Mesothelial cell of epicardium (in vitro differentiated cells): ENCODE measurements around the gene MAGI1. TPM values are rescaled to one million over a fixed set of nuclear protein-coding genes. Genes with fewer than 3 reads are reported as not detected.

Experiments used
- DNase-seq, 2 experiments: peaks; one replicate each; pipeline ENCODE4 v3.0.0; 2021; ENCODE audit warnings: low spot score in 2 of 2; ENCODE audit not compliant: unreplicated experiment in 2 of 2
- H3K27ac Mint-ChIP-seq: 2 replicates; pipeline ENCODE4 v1.8.0; 2021; ENCODE audit warnings: mixed read lengths
- H3K27me3 Mint-ChIP-seq: 2 replicates; pipeline ENCODE4 v1.8.0; 2021; ENCODE audit warnings: low read depth, mixed read lengths
- H3K36me3 Mint-ChIP-seq: 2 replicates; pipeline ENCODE4 v1.8.0; 2021; ENCODE audit warnings: mixed read lengths
- H3K4me1 Mint-ChIP-seq: 2 replicates; pipeline ENCODE4 v1.8.0; 2021; ENCODE audit warnings: mixed read lengths
- H3K4me3 Mint-ChIP-seq: 2 replicates; pipeline ENCODE4 v1.8.0; 2021; ENCODE audit warnings: mild to moderate bottlenecking, moderate library complexity, mixed read lengths
- H3K9me3 Mint-ChIP-seq: 2 replicates; pipeline ENCODE4 v1.8.0; 2021; ENCODE audit warnings: mixed read lengths
- total RNA-seq: library from RNA; stranded (reverse); gene quantifications from 3 replicates; pipeline ENCODE4 v1.2.1, GENCODE V29; 2021
- TF ChIP-seq, protein P1 (sequence below): fragments of 200-600 bp; sonication (generic); IDR thresholded peaks from one replicate; pipeline ENCODE4 v1.5.0; 2021; ENCODE audit warnings: antibody characterized with exemption; ENCODE audit not compliant: unreplicated experiment

The MAGI1 gene
- total RNA-seq, 1 donor from 2014 or later: 65.6 TPM

DNA sequence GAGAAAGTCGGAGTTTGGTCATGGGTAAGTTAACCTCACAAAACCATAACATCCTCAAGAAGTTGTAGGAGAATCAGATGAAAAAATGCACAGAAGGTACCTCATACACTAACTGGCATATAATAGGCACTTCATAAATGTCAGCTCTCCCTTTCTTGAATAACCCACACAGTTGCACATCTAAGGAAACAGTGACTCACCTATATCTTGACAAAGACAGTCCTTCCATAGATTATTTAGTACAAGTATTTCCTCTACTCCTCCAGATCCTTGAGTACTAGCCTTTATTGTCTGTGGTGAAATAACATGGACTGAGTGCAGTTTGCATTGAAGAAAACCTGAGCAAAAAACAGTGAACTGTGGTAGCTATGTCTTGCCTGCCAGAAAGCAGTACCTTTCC lies 46.6 kb downstream of the MAGI1 start:
- H3K27ac Mint-ChIP-seq: no peak overlapping the region
- H3K9me3 Mint-ChIP-seq: no peaks in the 10 kb centered on the region
- peaks cover 21% of the 10 kb centered on the region for H3K4me1 Mint-ChIP-seq
- TF ChIP-seq, protein P1, sequence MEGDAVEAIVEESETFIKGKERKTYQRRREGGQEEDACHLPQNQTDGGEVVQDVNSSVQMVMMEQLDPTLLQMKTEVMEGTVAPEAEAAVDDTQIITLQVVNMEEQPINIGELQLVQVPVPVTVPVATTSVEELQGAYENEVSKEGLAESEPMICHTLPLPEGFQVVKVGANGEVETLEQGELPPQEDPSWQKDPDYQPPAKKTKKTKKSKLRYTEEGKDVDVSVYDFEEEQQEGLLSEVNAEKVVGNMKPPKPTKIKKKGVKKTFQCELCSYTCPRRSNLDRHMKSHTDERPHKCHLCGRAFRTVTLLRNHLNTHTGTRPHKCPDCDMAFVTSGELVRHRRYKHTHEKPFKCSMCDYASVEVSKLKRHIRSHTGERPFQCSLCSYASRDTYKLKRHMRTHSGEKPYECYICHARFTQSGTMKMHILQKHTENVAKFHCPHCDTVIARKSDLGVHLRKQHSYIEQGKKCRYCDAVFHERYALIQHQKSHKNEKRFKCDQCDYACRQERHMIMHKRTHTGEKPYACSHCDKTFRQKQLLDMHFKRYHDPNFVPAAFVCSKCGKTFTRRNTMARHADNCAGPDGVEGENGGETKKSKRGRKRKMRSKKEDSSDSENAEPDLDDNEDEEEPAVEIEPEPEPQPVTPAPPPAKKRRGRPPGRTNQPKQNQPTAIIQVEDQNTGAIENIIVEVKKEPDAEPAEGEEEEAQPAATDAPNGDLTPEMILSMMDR: no peak
- no peaks in the 10 kb centered on the region for H3K27me3 Mint-ChIP-seq
- H3K4me3 Mint-ChIP-seq: no peak overlapping the region
- DNase-seq: no peak
- peaks cover 7% of the 10 kb centered on the region for H3K36me3 Mint-ChIP-seq

DNA sequence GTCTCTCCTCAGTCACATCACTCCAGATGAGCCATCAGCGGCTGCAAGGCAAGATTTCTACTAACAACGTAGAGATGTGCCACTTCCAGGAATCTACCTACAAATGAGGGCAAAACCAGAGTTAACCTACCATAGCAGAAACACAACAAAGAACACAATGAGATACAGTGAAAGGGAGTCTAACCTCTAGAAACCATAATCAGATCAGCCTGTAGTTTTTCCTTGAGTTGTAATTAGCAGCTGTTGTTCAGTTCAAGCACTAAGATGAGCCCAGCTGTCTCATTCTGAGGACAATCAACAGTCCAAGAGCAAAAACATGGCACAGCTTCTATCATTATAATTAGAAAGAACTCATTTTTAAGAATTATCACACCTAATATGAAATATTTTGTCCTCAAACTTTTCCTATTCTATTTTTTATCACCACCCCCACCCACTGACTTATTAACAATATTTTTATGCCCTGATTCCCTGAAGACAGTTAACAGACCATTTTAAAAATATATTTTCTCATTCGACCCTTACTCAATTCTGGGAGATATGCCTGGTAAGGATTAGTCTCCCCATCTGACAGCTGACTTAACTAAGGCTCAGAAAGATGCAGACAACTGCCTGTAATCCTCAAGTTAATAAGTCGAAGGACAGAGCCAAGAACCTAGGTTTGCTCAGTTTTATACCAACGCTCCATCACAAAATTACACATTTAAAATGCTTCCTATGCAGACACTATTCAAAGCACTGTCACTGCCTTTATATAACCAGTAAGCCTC lies 50.1 kb downstream of the MAGI1 start:
- Mint-ChIP-seq H3K36me3 (peaks cover 2% of the 10 kb centered on the region), H3K27me3 (no peaks in the 10 kb centered on the region)

DNA sequence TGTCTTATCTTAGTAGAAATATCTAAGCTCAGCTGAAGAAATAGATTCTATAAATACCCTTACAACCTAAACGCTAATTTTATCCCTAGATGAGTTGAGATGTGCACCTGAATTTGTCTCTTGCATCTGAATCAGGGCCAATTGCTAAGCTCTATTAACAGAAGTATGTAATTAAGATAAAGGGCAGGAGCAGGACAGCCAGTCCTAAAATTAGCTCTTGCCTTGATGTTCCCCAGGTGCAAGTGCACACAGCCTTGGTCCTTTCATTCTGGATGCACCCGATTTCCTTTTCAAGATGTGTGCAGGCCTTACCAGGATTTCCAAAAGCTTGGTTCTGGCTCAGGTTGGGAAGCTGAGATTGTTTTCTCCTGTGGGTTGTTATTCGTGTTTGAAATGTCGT lies 52.4 kb downstream of the MAGI1 start:
- TF ChIP-seq, protein P1: no peak
- Mint-ChIP-seq H3K27me3 (no peaks in the 10 kb centered on the region), H3K4me1 (peaks cover 8% of the 10 kb centered on the region), H3K9me3 (no peaks in the 10 kb centered on the region), H3K4me3 (no peak overlapping the region), H3K36me3 (peaks cover 2% of the 10 kb centered on the region), H3K27ac (no peak overlapping the region)
- no peak for DNase-seq

More for the DNA sequence above, 50.1 kb downstream of the MAGI1 start:
- no peaks in the 10 kb centered on the region for H3K9me3 Mint-ChIP-seq
- TF ChIP-seq, protein P1: no peak
- H3K27ac Mint-ChIP-seq: no peak overlapping the region
- H3K4me1 Mint-ChIP-seq: peaks cover 4% of the 10 kb centered on the region
- no peak for DNase-seq
- H3K4me3 Mint-ChIP-seq: no peak overlapping the region

DNA sequence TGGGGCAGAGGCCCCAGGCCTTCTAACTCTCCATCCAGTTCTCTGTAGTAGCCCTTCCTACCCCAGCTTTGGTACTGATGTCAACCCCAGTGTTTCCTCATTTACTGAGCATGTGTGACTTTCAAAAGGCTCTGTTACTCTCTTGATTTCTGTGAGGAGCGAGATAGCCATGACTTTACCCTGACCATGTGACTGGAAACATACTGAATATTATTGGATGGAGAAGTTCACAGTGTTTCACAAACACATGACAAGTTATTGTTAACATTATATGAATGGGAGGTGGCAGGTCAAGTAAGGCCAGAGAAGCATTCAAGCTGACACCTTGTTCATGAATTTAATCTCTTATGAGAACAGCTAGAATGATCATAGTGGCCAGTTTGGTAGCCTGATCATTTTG lies 53.7 kb downstream of the MAGI1 start:
- no peak overlapping the region for H3K27ac Mint-ChIP-seq
- no peak overlapping the region for H3K4me3 Mint-ChIP-seq
- peaks cover 8% of the 10 kb centered on the region for H3K4me1 Mint-ChIP-seq
- H3K27me3 Mint-ChIP-seq: no peaks in the 10 kb centered on the region
- H3K36me3 Mint-ChIP-seq: peaks cover 1% of the 10 kb centered on the region
- TF ChIP-seq, protein P1: no peak
- DNase-seq: no peak
- H3K9me3 Mint-ChIP-seq: no peaks in the 10 kb centered on the region

DNA sequence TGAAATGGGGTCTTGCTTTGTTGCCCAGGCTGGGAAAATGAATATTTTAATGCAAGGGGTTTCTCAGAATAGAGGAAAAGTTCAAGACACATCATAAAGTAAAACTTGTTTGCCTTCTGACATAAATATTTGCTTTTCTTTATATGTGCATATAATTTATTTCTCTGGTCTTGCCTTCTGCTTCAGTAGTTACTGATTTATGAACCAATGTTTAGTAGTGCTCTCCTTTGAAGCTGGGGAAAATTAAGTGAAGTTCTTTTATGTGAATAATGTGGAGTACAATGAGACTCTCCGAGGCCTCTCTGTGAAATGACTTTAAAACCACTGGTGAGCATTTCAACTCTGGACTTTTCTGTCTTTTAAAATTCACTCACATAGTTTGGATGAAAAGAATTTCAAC lies 55.6 kb downstream of the MAGI1 start:
- H3K27ac Mint-ChIP-seq: peak overlapping the region; percentile 65

More for the DNA sequence above, 55.6 kb downstream of the MAGI1 start:
- H3K4me3 Mint-ChIP-seq: no peak overlapping the region
- peaks cover 19% of the 10 kb centered on the region for H3K4me1 Mint-ChIP-seq
- H3K36me3 Mint-ChIP-seq: no peaks in the 10 kb centered on the region
- no peak for DNase-seq
- TF ChIP-seq, protein P1: no peak
- H3K9me3 Mint-ChIP-seq: no peaks in the 10 kb centered on the region
- H3K27me3 Mint-ChIP-seq: no peaks in the 10 kb centered on the region
